ENCODE results near the gene C12orf60.
A peak's percentile ranks its signal among the peaks of the same experiment; 100 is the strongest.

The C12orf60 gene

DNA sequence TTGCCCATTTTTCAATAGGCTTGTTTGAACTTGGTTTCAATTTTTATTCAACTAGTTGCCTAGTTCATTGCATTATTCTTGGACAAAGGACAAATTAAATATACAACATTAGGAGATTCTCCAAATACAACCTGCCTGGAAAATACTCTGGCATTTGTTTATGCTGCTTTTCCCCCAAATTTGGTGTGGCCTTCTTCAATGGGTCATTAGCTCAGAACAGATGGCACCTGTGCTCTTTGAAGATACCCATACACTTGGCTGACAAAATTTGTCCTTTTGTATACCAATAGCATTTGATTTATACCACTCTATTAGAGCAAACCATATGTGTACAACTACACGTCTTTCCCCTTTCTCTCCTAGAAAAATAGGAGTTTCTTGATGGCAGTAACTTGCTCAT lies 35.9 kb upstream of the C12orf60 start:
- ChIA-PET CTCF (no interaction called here), POLR2A (no interaction called here)
- H3K4me3 ChIP-seq (ENCODE audit: low read depth, low read length), result no peak overlapping the region
- DNase-seq (ENCODE audit: low read depth, low spot score), result no peak
- TF ChIP-seq, protein P1, sequence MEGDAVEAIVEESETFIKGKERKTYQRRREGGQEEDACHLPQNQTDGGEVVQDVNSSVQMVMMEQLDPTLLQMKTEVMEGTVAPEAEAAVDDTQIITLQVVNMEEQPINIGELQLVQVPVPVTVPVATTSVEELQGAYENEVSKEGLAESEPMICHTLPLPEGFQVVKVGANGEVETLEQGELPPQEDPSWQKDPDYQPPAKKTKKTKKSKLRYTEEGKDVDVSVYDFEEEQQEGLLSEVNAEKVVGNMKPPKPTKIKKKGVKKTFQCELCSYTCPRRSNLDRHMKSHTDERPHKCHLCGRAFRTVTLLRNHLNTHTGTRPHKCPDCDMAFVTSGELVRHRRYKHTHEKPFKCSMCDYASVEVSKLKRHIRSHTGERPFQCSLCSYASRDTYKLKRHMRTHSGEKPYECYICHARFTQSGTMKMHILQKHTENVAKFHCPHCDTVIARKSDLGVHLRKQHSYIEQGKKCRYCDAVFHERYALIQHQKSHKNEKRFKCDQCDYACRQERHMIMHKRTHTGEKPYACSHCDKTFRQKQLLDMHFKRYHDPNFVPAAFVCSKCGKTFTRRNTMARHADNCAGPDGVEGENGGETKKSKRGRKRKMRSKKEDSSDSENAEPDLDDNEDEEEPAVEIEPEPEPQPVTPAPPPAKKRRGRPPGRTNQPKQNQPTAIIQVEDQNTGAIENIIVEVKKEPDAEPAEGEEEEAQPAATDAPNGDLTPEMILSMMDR (IDR thresholded peaks at IDR 0.05; ENCODE audit: insufficient read depth, low read length, missing control alignments), result no peak

DNA sequence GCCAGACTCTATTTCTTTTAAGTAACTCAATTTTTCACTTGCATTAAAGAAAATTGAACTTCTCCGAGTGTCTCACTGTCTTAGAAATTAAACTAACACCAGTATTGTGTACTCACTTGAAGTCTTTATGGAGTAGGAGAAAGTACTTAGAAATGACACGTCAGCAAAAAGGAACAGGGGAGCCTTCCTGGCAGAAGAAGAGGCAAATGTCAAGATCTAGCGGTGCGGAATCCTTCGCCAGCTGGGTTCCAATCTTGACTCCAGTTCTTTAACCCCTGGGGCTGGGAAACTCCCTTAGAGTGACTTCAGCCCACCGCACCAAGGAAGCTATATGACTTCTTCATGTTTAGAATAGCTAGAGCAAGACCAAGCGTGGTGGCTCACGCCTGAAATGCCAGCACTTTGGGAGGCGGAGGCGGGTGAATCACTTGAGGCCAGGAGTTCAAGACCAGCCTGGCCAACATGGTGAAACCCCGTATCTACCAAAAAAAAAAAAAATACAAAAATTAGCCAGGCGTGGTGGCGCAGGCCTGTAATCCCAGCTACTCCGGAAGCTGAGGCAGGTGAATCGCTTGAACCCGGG lies 34.6 kb upstream of the C12orf60 start:
- no peak for DNase-seq (ENCODE audit: low read depth, low spot score)
- TF ChIP-seq, protein P1 (IDR thresholded peaks at IDR 0.05; ENCODE audit: insufficient read depth, low read length, missing control alignments), result no peak
- ChIA-PET CTCF (interaction anchor here (1.3 to 2.2 kb wide), 9 partner anchors 10 to 510 kb away, joined by 3 to 9 read pairs (median 4); partner anchors contain the start of genes C12orf60 and WBP11), POLR2A (interaction anchor here (0.6 to 2.7 kb wide), 2 partner anchors 68 to 508 kb away, joined by 3 to 6 read pairs; no protein-coding TSS in a partner anchor)
- H3K4me3 ChIP-seq (ENCODE audit: low read depth, low read length), result peak overlapping the region; percentile 86

DNA sequence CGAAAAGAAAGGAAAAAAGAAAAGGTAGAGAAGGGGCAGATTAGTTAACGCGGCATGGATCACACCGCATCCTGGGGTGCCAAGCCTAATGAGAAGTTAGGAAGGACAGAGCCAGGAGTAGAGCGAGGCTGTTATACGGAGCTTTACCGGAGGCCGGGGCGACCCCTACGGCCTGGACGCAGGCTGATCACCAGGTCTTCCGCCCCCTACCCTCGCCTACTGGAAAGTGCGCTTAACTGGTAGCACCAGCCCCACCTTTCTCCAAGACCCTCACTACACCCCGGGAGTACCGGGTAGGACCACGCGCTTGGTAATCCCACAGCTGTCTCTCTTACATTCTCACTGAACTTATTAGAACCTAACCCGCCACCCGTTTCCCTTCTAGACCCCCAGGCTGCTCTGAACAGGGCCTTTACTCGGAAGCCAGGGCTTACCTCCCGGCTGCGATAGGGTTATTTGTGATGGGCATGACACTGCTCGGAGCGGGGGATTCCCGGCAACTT lies 34.0 kb upstream of the C12orf60 start:
- TF ChIP-seq, protein P1 (IDR thresholded peaks at IDR 0.05; ENCODE audit: insufficient read depth, low read length, missing control alignments), result peak; percentile 42
- CTCF ChIA-PET, result interaction anchor here (0.7 to 2.2 kb wide), 15 partner anchors 9 to 511 kb away, joined by 3 to 9 read pairs (median 4); partner anchors contain the start of genes C12orf60 and WBP11
- H3K4me3 ChIP-seq (ENCODE audit: low read depth, low read length), result peak overlapping the region; percentile 86
- DNase-seq (ENCODE audit: low read depth, low spot score), result no peak
- POLR2A ChIA-PET, result interaction anchor here (0.6 to 2.7 kb wide), 4 partner anchors 67 to 784 kb away, joined by 3 to 6 read pairs (median 3); no protein-coding TSS in a partner anchor

DNA sequence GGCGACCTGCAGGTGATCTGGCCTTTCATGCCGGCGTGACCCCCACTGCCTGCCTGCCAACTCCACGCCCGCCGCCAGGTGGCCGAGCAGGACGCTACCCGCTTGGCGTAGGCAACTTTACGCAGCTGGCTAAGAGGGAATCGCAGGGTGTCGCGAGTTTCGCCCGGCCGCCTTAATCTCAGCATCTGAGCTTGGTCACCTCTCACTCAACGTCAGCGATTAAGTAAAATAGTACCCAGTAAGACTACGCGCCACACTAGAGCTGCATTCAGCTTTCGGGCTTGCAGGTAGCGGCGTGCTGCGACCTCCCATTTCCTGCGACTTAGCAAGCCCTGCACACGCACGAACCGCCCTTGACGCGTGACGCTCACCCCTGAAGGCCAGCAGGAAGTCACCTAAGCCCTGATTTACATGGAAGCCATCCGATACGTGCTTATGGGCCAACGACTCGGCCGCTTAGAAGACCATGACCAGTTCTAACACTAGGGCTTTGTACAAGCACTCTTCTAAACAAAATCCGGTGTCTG lies 33.4 kb upstream of the C12orf60 start:
- TF ChIP-seq, protein P1 (IDR thresholded peaks at IDR 0.05; ENCODE audit: insufficient read depth, low read length, missing control alignments), result peak; percentile 94
- POLR2A ChIA-PET, result interaction anchor here (0.6 to 2.7 kb wide), 7 partner anchors 14 to 783 kb away, joined by 3 to 13 read pairs (median 3); partner anchors contain the start of genes ATF7IP, C12orf60 and WBP11
- CTCF ChIA-PET, result interaction anchor here (0.7 to 2.2 kb wide), 15 partner anchors 9 to 512 kb away, joined by 3 to 9 read pairs (median 4); partner anchors contain the start of genes C12orf60 and WBP11
- no peak for DNase-seq (ENCODE audit: low read depth, low spot score)
- peak overlapping the region; percentile 86 for H3K4me3 ChIP-seq (ENCODE audit: low read depth, low read length)

DNA sequence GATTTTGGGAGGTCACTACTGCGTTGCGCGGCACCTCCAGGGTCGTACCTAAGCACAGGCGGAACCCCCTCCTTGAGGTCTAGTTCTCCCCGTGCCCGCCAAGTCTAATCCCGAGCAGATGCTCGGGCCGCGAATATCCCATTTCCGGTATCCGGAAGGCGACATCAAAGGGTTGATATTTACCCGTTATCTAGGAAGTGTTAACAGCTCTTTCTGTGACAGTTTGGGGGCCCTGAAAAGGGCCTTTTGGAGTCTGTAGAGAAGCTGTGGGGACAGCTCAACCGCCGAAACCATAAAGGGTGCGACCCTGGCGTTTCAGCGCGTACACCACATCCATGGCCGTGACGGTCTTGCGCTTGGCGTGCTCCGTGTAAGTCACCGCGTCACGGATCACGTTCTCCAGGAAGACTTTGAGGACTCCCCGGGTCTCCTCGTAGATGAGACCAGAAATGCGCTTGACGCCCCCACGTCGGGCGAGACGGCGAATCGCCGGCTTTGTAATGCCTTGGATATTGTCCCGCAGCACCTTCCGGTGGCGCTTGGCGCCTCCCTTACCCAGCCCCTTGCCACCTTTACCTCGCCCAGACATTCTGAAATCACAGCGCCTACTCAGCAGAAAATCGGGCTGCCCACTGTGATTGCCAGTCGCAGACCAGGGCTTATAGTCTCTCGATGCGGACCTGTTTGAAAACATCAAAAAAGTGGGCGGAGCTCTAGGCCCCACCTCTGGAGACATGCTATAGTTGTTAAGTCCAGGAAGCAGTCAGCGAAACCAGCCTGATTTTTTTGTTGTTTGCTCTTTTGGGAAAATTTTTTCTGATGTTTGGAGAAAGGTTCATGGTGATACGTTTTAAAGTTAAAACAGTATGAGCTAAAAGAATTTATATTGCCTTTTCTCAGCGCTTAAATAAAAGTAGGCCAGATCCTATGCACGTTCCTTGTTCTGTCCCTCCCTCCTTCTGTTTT lies 32.7 kb upstream of the C12orf60 start:
- TF ChIP-seq, protein P1 (IDR thresholded peaks at IDR 0.05; ENCODE audit: insufficient read depth, low read length, missing control alignments), result no peak
- H3K4me3 ChIP-seq (ENCODE audit: low read depth, low read length), result peak overlapping the region; percentile 86
- peak; percentile 70 for DNase-seq (ENCODE audit: low read depth, low spot score)
- POLR2A ChIA-PET, result interaction anchor here (0.6 to 2.7 kb wide), 12 partner anchors 10 to 515 kb away, joined by 3 to 13 read pairs (median 4); partner anchors contain the start of genes ATF7IP, C12orf60 and WBP11
- CTCF ChIA-PET, result interaction anchor here (0.7 to 2.2 kb wide), 15 partner anchors 8 to 512 kb away, joined by 3 to 9 read pairs (median 4); partner anchors contain the start of genes C12orf60 and WBP11
